HepG2 (cell line): ENCODE measurements around the gene WWC2. TPM values are rescaled to one million over a fixed set of nuclear protein-coding genes. Genes with fewer than 3 reads are reported as not detected.

Source experiments
- CREM ChIP-seq, 2 experiments: sonication (generic) in 1 of 2; formaldehyde crosslinking in 1 of 2; IDR thresholded peaks; 2 replicates each; pipeline versions ENCODE4 v1.4.0 to v1.6.1; 2016 to 2020; ENCODE audit warnings: antibody characterized with exemption in 1 of 2, mild to moderate bottlenecking in 1 of 2, missing genetic modification reagents in 1 of 2
- ELK4 ChIP-seq: sonication (generic); formaldehyde crosslinking; IDR thresholded peaks from 2 replicates; pipeline ENCODE4 v1.9.0; 2021; ENCODE audit warnings: missing genetic modification reagents, borderline replicate concordance
- GFI1 ChIP-seq: sonication (generic); formaldehyde crosslinking; IDR thresholded peaks from 2 replicates; pipeline ENCODE4 v1.5.0; 2020; ENCODE audit warnings: missing genetic modification reagents, mild to moderate bottlenecking, borderline replicate concordance
- HDAC1 ChIP-seq: sonication (generic); formaldehyde crosslinking; IDR thresholded peaks from 2 replicates; pipeline ENCODE4 v1.5.1; 2020; ENCODE audit warnings: mild to moderate bottlenecking, missing genetic modification reagents
- HHEX ChIP-seq: IDR thresholded peaks from 2 replicates; pipeline ENCODE4 v1.6.1; 2016; ENCODE audit warnings: control low read depth
- HMG20A ChIP-seq: IDR thresholded peaks from 2 replicates; pipeline ENCODE4 v1.6.1; 2016; ENCODE audit warnings: borderline replicate concordance
- HOXA7 ChIP-seq: sonication (generic); formaldehyde crosslinking; IDR thresholded peaks from 2 replicates; pipeline ENCODE4 v1.8.1; 2022; ENCODE audit warnings: mild to moderate bottlenecking, missing genetic modification reagents, moderate library complexity
- KDM3A ChIP-seq: IDR thresholded peaks from 2 replicates; pipeline ENCODE4 v1.6.1; 2018; ENCODE audit warnings: low read depth, missing compliant biosample characterization
- MTF2 ChIP-seq: sonication (generic); formaldehyde crosslinking; IDR thresholded peaks from 2 replicates; pipeline ENCODE4 v1.5.0; 2020; ENCODE audit warnings: missing genetic modification reagents, borderline replicate concordance
- NFIC ChIP-seq: IDR thresholded peaks from 2 replicates; pipeline ENCODE4 v1.6.1; 2012; ENCODE audit warnings: mild to moderate bottlenecking, low read length, inconsistent platforms
- NR0B2 ChIP-seq: sonication (generic); formaldehyde crosslinking; IDR thresholded peaks from 2 replicates; pipeline ENCODE4 v1.4.0; 2020; ENCODE audit warnings: mild to moderate bottlenecking, missing genetic modification reagents
- NR2F6 ChIP-seq, 2 experiments: IDR thresholded peaks; 2 replicates each; pipeline ENCODE4 v1.6.1; 2016; ENCODE audit warnings: antibody characterized with exemption in 1 of 2, mild to moderate bottlenecking in 1 of 2
- PITX1 ChIP-seq: sonication (generic); formaldehyde crosslinking; IDR thresholded peaks from 2 replicates; pipeline ENCODE4 v1.5.1; 2020; ENCODE audit warnings: mild to moderate bottlenecking, missing genetic modification reagents
- RXRA ChIP-seq: sonication (generic); formaldehyde crosslinking; IDR thresholded peaks from 2 replicates; pipeline ENCODE4 v1.5.1; 2020; ENCODE audit warnings: missing genetic modification reagents
- SMAD9 ChIP-seq: sonication (generic); formaldehyde crosslinking; IDR thresholded peaks from 2 replicates; pipeline ENCODE4 v1.5.1; 2020; ENCODE audit warnings: mild to moderate bottlenecking, missing genetic modification reagents
- TFE3 ChIP-seq: IDR thresholded peaks from 2 replicates; pipeline ENCODE4 v1.6.1; 2016
- ZBTB34 ChIP-seq: sonication (generic); formaldehyde crosslinking; IDR thresholded peaks from 2 replicates; pipeline ENCODE4 v1.8.0; 2022; ENCODE audit warnings: mild to moderate bottlenecking, missing genetic modification reagents
- ZNF331 ChIP-seq: sonication (generic); formaldehyde crosslinking; IDR thresholded peaks from 2 replicates; pipeline ENCODE4 v1.4.0; 2020; ENCODE audit warnings: missing genetic modification reagents
- ZNF558 ChIP-seq: sonication (generic); formaldehyde crosslinking; IDR thresholded peaks from 2 replicates; pipeline ENCODE4 v1.9.0; 2022; ENCODE audit warnings: mild to moderate bottlenecking, missing genetic modification reagents, borderline replicate concordance
- ZNF841 ChIP-seq: sonication (generic); formaldehyde crosslinking; IDR thresholded peaks from 2 replicates; pipeline ENCODE4 v1.8.1; 2023; ENCODE audit warnings: missing genetic modification reagents, borderline replicate concordance
- polyA plus RNA-seq, 8 experiments: library from polyadenylated mRNA; depleted of rRNA in 3 of 8; stranded (reverse) in 7 of 8; unstranded in 1 of 8; fragments of >200 nt; fragmentation: Illumina TruSeq in 4 of 8; extraction: Trizol in 4 of 8; gene quantifications; 2 replicates each; pipeline versions ENCODE4 v1.2.1 to v1.2.3, GENCODE V29; 2011 to 2016; ENCODE audit warnings: low read depth in 4 of 8, missing spikeins in 1 of 8, mixed read lengths in 1 of 8; ENCODE audit not compliant: insufficient read depth in 1 of 8
- total RNA-seq, 5 experiments: library from RNA; depleted of rRNA; stranded (reverse); fragments of >200 nt; fragmentation: Illumina TruSeq; extraction: Trizol; gene quantifications; 2 replicates each; pipeline ENCODE4 v1.2.3, GENCODE V29; 2016; ENCODE audit warnings: low read depth in 1 of 5
- TF ChIP-seq, protein P1 (sequence below): sonication (generic); formaldehyde crosslinking; IDR thresholded peaks from 2 replicates; pipeline ENCODE4 v1.4.0; 2020; ENCODE audit warnings: missing genetic modification reagents
- TF ChIP-seq, protein P2 (sequence below): fragments of 450-650 bp; IDR thresholded peaks from 2 replicates; pipeline ENCODE4 v1.6.1; 2016

WWC2 gene
- total and polyA plus RNA-seq, 2 of the 13 experiments (the other 11 are each of a cell fraction or from before 2014, with no cell fraction given): 40.0 to 50.1 TPM

- TF ChIP-seq ZBTB34 (CRISPR knock-in tag) (peak; percentile 96), ZNF558 (CRISPR knock-in tag) (0 out of 2 replicates have a peak, but pooled peaks have one; percentile 57), ZNF331 (CRISPR knock-in tag) (peak; percentile 49; the same call in 1 of the 2 replicates), ELK4 (CRISPR knock-in tag) (no peak), GFI1 (CRISPR knock-in tag) (peak; percentile 93), HHEX (CRISPR knock-in tag) (peak; percentile 35; the same call in 1 of the 2 replicates), MTF2 (CRISPR knock-in tag) (no peak), HDAC1 (peak; percentile 82), ZNF841 (0 out of 2 replicates have a peak, but pooled peaks have one; percentile 38), PITX1 (peak; percentile 74), KDM3A (CRISPR knock-in tag) (0 out of 2 replicates have a peak, but pooled peaks have one; percentile 35), NR2F6 (IDR thresholded peaks at IDR 0.05) (peak; percentile 67), NR2F6 (CRISPR knock-in tag; IDR thresholded peaks at IDR 0.05) (peak; percentile 68), HOXA7 (CRISPR knock-in tag) (no peak), RXRA (no peak), TFE3 (CRISPR knock-in tag) (peak; percentile 39; the same call in 1 of the 2 replicates), CREM (IDR thresholded peaks at IDR 0.05) (peak; percentile 91), CREM (CRISPR knock-in tag; IDR thresholded peaks at IDR 0.05) (no peak), NR0B2 (CRISPR knock-in tag) (no peak), HMG20A (CRISPR knock-in tag) (peak; percentile 94), NFIC (peak; percentile 93), SMAD9 (CRISPR knock-in tag) (no peak)
- TF ChIP-seq, protein P1, sequence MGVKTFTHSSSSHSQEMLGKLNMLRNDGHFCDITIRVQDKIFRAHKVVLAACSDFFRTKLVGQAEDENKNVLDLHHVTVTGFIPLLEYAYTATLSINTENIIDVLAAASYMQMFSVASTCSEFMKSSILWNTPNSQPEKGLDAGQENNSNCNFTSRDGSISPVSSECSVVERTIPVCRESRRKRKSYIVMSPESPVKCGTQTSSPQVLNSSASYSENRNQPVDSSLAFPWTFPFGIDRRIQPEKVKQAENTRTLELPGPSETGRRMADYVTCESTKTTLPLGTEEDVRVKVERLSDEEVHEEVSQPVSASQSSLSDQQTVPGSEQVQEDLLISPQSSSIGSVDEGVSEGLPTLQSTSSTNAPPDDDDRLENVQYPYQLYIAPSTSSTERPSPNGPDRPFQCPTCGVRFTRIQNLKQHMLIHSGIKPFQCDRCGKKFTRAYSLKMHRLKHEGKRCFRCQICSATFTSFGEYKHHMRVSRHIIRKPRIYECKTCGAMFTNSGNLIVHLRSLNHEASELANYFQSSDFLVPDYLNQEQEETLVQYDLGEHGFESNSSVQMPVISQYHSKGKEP (CRISPR knock-in tag): no peak
- TF ChIP-seq, protein P2, sequence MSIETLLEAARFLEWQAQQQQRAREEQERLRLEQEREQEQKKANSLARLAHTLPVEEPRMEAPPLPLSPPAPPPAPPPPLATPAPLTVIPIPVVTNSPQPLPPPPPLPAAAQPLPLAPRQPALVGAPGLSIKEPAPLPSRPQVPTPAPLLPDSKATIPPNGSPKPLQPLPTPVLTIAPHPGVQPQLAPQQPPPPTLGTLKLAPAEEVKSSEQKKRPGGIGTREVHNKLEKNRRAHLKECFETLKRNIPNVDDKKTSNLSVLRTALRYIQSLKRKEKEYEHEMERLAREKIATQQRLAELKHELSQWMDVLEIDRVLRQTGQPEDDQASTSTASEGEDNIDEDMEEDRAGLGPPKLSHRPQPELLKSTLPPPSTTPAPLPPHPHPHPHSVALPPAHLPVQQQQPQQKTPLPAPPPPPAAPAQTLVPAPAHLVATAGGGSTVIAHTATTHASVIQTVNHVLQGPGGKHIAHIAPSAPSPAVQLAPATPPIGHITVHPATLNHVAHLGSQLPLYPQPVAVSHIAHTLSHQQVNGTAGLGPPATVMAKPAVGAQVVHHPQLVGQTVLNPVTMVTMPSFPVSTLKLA: no peak
Observed at GRCh38 chr4:183080372-183081115, 18.5 kb upstream of the WWC2 start (continued).
